IPS-NIHi7 (cell line): ENCODE data around the gene PRKCE.
"Not testable (repeated sequence)": the region's sequence is repeated elsewhere in the genome, so short reads cannot be mapped to it uniquely, and the experiment has no call there.

Source experiments
- DNase-seq: peaks from one replicate; pipeline ENCODE4 v3.0.0; 2012; ENCODE audit warnings: mixed read lengths; ENCODE audit errors: extremely low spot score

The PRKCE gene

GRCh38 chr2:45836316-45836715, 184.8 kb downstream of the PRKCE start:
- peak; percentile 55 for DNase-seq

GRCh38 chr2:45836740-45837139, 185.3 kb downstream of the PRKCE start:
- DNase-seq = no peak

GRCh38 chr2:45837812-45838341, 186.4 kb downstream of the PRKCE start:
- no peak for DNase-seq

DNA sequence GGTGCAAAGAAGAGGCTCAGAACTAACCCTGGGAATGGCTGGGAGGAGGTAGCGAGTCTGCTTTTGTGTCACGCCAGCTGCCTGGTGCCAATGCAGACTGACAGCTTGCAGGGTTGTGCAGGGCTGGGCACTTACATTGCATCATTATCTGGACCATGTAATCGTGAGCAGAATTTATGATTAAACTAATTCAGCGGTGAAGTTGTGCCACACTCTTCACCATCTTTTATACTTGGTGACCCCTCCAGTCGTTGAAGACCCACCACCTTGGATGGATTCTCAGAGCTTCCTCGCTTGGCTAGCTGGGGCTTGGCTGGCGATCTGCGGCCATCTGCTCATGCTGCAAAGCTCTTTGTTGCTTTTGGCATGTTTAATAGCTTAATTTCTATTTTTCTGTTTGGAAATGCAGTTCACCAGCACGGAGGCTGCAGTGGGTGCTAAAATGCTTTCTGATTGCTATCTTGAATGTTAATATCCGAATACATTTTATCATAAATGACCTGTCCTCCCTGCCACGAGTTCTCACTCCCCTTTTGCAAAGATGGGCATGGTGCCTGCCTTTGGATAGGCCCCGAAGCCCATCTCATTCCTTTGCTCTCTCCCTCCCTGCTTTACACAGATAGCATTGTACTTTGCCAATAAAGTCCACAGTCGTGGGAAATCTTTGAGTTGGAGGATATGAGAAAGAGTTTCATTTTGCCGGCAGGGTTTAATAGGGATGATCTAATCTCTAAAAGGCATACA, 188.2 kb downstream of the PRKCE start:
- DNase-seq = no peak

- DNase-seq = no peak
These were observed 189.0 kb downstream of the PRKCE start for GRCh38 chr2:45840481-45840880.

- no peak for DNase-seq
These were observed 190.4 kb downstream of the PRKCE start for GRCh38 chr2:45841752-45842407.

- DNase-seq = no peak
These were observed 191.7 kb downstream of the PRKCE start for GRCh38 chr2:45843136-45843535.

DNA sequence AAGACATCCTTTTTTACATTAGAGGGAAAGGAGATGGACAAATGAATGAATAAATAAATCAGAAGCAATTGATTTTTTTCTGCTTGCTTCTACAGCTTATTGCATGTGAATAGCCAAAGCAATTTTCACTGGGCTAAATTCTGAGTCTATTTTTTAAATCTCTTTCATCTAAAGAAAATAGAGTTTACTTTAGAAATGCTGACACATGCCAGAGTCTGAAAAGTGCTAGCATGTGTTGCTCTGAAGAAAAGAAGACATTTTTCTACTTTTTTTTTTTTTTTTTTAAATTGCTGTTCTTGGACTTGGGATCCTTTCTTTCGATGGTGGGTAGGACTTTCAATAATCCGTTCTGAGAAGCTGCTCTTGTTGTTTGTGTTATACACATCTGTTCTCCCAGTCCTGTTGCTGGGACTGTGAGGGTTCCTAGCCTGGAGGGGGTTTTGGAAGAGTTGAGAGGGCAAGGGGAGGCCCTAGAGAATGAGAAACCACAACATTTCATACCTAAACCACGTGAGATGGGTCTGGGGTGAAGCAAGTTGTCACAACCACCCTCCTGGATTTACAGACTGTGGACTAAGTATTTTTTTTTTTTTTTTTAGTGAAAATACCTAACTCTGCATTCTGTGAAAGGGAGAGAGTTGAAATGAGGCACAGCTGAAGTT, 193.5 kb downstream of the PRKCE start:
- no peak for DNase-seq

GRCh38 chr2:45845566-45845965, 194.1 kb downstream of the PRKCE start:
- DNase-seq = no peak

- no peak for DNase-seq
These were observed 198.2 kb downstream of the PRKCE start for GRCh38 chr2:45849491-45850283.

GRCh38 chr2:45850558-45850957, 199.1 kb downstream of the PRKCE start:
- DNase-seq = no peak

DNA sequence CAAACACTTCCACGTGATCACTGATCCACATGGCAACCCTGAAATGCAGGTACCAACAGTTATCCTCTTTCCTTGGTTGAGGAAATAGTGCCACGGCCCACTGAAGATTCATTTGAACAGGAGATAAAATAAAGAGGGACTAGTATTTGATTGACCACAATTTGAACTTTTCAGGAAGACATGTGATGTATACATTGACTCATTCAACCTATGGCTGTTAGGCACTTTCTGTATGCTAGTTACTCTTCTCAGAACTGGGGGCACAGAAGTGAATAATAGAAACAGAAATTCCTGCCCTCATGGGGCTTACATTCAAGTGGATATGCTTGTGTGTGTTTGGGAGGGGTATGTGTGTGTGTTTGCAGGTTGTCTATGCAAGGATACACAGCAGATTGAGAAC, 199.6 kb downstream of the PRKCE start:
- DNase-seq = no peak

GRCh38 chr2:45851576-45852304, 200.3 kb downstream of the PRKCE start:
- no peak for DNase-seq

- no peak for DNase-seq
These were observed 201.1 kb downstream of the PRKCE start for GRCh38 chr2:45852450-45853150.

DNA sequence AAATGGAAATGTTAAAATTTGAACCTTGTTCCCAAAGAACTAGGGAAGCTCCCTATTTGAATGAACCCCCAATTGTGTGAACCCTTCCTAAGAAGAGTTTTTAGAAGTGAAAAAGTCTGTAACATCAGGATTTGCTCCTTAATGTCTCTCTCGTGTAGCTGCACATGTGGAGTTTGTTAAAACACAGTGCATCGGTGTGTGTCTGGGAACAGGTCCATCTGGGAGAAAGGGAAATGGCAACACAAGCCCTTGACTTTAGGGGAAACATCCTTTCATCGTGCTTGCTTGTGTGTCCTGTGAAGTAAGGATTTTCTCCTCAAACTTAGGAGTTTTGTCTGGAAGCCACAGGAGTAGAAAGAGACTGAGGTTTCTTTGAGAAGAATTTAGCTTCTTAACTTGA, 203.9 kb downstream of the PRKCE start:
- DNase-seq = no peak

DNA sequence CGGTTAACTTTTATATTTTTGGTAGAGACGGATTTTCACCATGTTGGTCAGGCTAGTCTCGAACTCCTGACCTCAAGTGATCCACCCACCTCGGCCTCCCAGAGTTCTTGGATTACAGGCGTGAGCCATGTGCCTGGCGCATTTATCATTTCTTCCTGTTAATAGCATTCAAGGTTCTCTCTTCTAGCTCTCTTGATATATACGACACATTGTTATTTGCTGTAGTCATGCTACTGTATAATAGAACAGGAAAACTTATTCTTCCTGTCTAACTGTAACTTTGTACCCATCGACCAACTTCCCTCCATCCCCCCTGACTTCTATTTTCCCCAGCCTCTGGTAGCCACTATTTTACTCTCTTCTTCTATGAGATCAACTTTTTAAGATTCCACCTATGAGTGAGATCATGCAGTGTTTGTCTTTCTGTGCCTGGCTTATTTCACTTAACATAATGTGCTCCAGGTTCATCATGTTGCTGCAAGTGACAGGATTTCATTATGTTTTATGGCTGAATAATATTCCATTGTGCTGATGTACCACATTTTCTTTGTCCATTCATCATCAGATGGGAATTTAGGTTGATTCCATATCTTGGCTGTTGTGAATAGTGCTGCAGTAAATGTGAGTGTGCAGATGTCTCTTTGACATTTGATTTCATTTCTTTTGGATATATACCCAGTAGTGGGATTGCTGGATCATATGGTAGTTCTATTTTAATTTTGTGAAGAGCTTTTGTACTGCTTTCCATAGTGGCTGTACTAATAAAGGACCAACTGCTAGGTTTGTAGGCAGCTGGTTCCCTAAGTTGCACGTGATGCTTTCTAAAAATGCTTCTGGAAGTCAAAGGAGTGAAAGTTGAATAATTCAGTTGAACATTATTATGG, 205.2 kb downstream of the PRKCE start:
- no peak for DNase-seq

- no peak for DNase-seq
These were observed 205.8 kb downstream of the PRKCE start for GRCh38 chr2:45857275-45857609.

- no peak for DNase-seq
These were observed 206.5 kb downstream of the PRKCE start for GRCh38 chr2:45857867-45858520.

DNA sequence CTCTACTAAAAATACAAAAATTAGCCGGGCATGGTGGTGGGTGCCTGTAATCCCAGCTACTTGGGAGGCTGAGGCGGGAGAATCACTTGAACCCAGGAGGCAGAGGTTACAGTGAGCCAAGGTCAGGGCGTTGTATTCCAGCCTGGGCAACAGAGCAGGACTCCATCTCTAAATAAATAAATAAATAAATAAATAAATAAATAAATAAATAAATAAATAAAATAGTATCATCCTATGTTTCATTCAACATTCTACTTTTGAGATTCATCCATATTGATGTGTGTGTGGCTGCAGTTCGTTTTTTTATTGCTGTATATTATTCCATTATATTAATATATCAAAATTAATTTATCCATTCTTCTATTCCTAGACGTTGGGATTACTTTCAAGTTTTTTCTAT, 207.4 kb downstream of the PRKCE start:
- DNase-seq = not testable (repeated sequence)
